Measurements from ENCODE around the gene FAM163B. TPM values are rescaled to one million over a fixed set of nuclear protein-coding genes. Genes with fewer than 3 reads are reported as not detected.

FAM163B gene
- total and polyA plus RNA-seq, 2 of the 8 experiments (the other 6 are each of a cell fraction or from before 2014, with no cell fraction given) = 0.63 to 1.0 TPM

DNA sequence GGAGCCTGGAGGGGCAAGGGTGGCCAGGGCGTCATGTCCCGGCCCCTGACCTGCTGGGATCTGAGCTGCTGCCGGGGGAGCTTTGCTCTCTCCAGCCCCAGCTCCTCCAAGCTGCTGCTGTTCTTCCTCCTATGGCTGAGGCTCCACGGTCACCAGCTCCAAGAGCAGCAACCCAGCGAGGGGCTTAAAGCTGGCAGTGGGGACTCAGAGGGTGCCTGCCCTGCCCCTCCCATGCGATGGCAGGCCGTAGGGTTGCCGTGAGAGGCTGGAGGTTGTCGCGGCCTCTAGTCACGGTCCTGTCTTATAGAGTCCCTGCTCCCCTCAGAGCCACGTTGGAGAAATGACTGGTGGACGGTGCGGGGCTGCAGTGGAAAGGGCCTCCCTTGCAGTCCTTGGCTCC lies 46.5 kb upstream of the FAM163B start (continued):
- TF ChIP-seq SUZ12 (IDR thresholded peaks at IDR 0.05; ENCODE audit: low read length) (no peak), CTBP2 (IDR thresholded peaks at IDR 0.05; ENCODE audit: borderline replicate concordance, insufficient read depth, insufficient read length, low read length) (no peak), PHF8 (conservative IDR thresholded peaks at IDR 0.05; ENCODE audit: low read depth, low read length) (no peak), FOSL1 (IDR thresholded peaks at IDR 0.05; ENCODE audit: insufficient read depth, low read depth, low read length) (no peak), USF2 (IDR thresholded peaks at IDR 0.05; ENCODE audit: low read length) (no peak), TBP (IDR thresholded peaks at IDR 0.05; ENCODE audit: low read depth, low read length) (no peak), CREB1 (IDR thresholded peaks at IDR 0.05) (no peak)

Measured in H1 (cell line).